ENCODE measurements around the gene CCL22. TPM values are rescaled to one million over a fixed set of nuclear protein-coding genes. Genes with fewer than 3 reads are reported as not detected.

The CCL22 gene
- polyA plus RNA-seq, 1 donor from 2014 or later, result 0.20 TPM

GRCh38 chr16:57377080-57377841 lies 18.7 kb downstream of the CCL22 start:
- peak overlapping the region in 2 of 3 donors; percentile 18 to 78 for H3K27ac Mint-ChIP-seq
- no peaks in the 10 kb centered on the region for H3K27me3 Mint-ChIP-seq
- H3K9me3 Mint-ChIP-seq, result no peaks in the 10 kb centered on the region
- H3K4me3 Mint-ChIP-seq, result peak overlapping the region in 2 of 4 donors; percentile 11 to 77
- peaks cover 19 to 31% (median 24%) of the 10 kb centered on the region in 3 donors for H3K4me1 Mint-ChIP-seq
- peaks cover 3% of the 10 kb centered on the region for H3K36me3 Mint-ChIP-seq

- Mint-ChIP-seq H3K4me1 (peaks cover 29 to 44% (median 40%) of the 10 kb centered on the region in 3 donors), H3K9me3 (no peaks in the 10 kb centered on the region), H3K4me3 (no peak overlapping the region)
Measured at GRCh38 chr16:57379579-57379978, 21.0 kb downstream of the CCL22 start.

GRCh38 chr16:57380671-57381462 lies 22.3 kb downstream of the CCL22 start:
- Mint-ChIP-seq H3K27ac (peak overlapping the region in 2 of 3 donors; percentile 5 to 82), H3K9me3 (no peaks in the 10 kb centered on the region), H3K4me1 (peaks cover 40 to 51% (median 49%) of the 10 kb centered on the region in 3 donors), H3K36me3 (peaks cover 3% of the 10 kb centered on the region), H3K27me3 (no peaks in the 10 kb centered on the region), H3K4me3 (peak overlapping the region in 1 of 4 donors; percentile 47)

More at GRCh38 chr16:57379579-57379978, 21.0 kb downstream of the CCL22 start:
- H3K27ac Mint-ChIP-seq, result no peak overlapping the region
- peaks cover 3% of the 10 kb centered on the region for H3K36me3 Mint-ChIP-seq
- H3K27me3 Mint-ChIP-seq, result no peaks in the 10 kb centered on the region

GRCh38 chr16:57381791-57382534 lies 23.4 kb downstream of the CCL22 start:
- Mint-ChIP-seq H3K4me1 (peaks cover 44 to 56% (median 50%) of the 10 kb centered on the region in 3 donors), H3K9me3 (no peaks in the 10 kb centered on the region), H3K27ac (peak overlapping the region in 2 of 3 donors; percentile 5 to 82)

GRCh38 chr16:57382535-57383275 lies 24.1 kb downstream of the CCL22 start:
- Mint-ChIP-seq H3K9me3 (no peaks in the 10 kb centered on the region), H3K4me1 (peaks cover 38 to 54% (median 48%) of the 10 kb centered on the region in 3 donors), H3K27me3 (no peaks in the 10 kb centered on the region), H3K27ac (peak overlapping the region in 1 of 3 donors; percentile 35), H3K36me3 (peaks cover 3% of the 10 kb centered on the region), H3K4me3 (no peak overlapping the region)

More at GRCh38 chr16:57381791-57382534, 23.4 kb downstream of the CCL22 start:
- Mint-ChIP-seq H3K27me3 (no peaks in the 10 kb centered on the region), H3K36me3 (peaks cover 3% of the 10 kb centered on the region), H3K4me3 (peak overlapping the region in 1 of 4 donors; percentile 83)

- Mint-ChIP-seq H3K27ac (peak overlapping the region; percentile 19 to 96 (median 71)), H3K4me1 (peaks cover 40 to 52% (median 50%) of the 10 kb centered on the region in 3 donors), H3K36me3 (peaks cover 3% of the 10 kb centered on the region), H3K4me3 (peak overlapping the region in 2 of 4 donors; percentile 82 to 91), H3K27me3 (no peaks in the 10 kb centered on the region), H3K9me3 (no peaks in the 10 kb centered on the region)
Measured at GRCh38 chr16:57383276-57384247, 25.0 kb downstream of the CCL22 start.

GRCh38 chr16:57384248-57385070 lies 25.9 kb downstream of the CCL22 start:
- Mint-ChIP-seq H3K36me3 (no peaks in the 10 kb centered on the region), H3K4me3 (peak overlapping the region in 3 of 4 donors; percentile 30 to 91 (median 82)), H3K4me1 (peaks cover 48 to 58% (median 50%) of the 10 kb centered on the region in 3 donors), H3K9me3 (no peaks in the 10 kb centered on the region), H3K27ac (peak overlapping the region; percentile 19 to 96 (median 71)), H3K27me3 (no peaks in the 10 kb centered on the region)

GRCh38 chr16:57385083-57385482 lies 26.5 kb downstream of the CCL22 start:
- Mint-ChIP-seq H3K4me3 (peak overlapping the region in 2 of 4 donors; percentile 5 to 72), H3K27me3 (no peaks in the 10 kb centered on the region), H3K4me1 (peaks cover 49 to 58% (median 50%) of the 10 kb centered on the region in 3 donors)

GRCh38 chr16:57386381-57386951 lies 27.9 kb downstream of the CCL22 start:
- Mint-ChIP-seq H3K27ac (peak overlapping the region in 1 of 3 donors; percentile 39), H3K27me3 (no peaks in the 10 kb centered on the region), H3K36me3 (no peaks in the 10 kb centered on the region), H3K4me1 (peaks cover 40 to 47% (median 43%) of the 10 kb centered on the region in 3 donors), H3K4me3 (peak overlapping the region in 2 of 4 donors; percentile 12 to 19), H3K9me3 (no peaks in the 10 kb centered on the region)

More at GRCh38 chr16:57385083-57385482, 26.5 kb downstream of the CCL22 start:
- Mint-ChIP-seq H3K36me3 (no peaks in the 10 kb centered on the region), H3K9me3 (no peaks in the 10 kb centered on the region), H3K27ac (peak overlapping the region in 2 of 3 donors; percentile 53 to 73)

- Mint-ChIP-seq H3K9me3 (no peaks in the 10 kb centered on the region), H3K36me3 (no peaks in the 10 kb centered on the region), H3K4me3 (no peak overlapping the region), H3K27me3 (no peaks in the 10 kb centered on the region), H3K27ac (peak overlapping the region in 1 of 3 donors; percentile 92), H3K4me1 (peaks cover 35 to 41% (median 41%) of the 10 kb centered on the region in 3 donors)
Measured at GRCh38 chr16:57387598-57388354, 29.2 kb downstream of the CCL22 start.

- no peaks in the 10 kb centered on the region for H3K36me3 Mint-ChIP-seq
- no peak overlapping the region for H3K4me3 Mint-ChIP-seq
- peak overlapping the region in 1 of 3 donors; percentile 92 for H3K27ac Mint-ChIP-seq
- H3K9me3 Mint-ChIP-seq, result no peaks in the 10 kb centered on the region
- peaks cover 30 to 41% (median 39%) of the 10 kb centered on the region in 3 donors for H3K4me1 Mint-ChIP-seq
- H3K27me3 Mint-ChIP-seq, result no peaks in the 10 kb centered on the region
Measured at GRCh38 chr16:57388359-57389086, 29.9 kb downstream of the CCL22 start.

Measured in IgD-negative memory B cell (primary cell).